ENCODE measurements around the gene HSD17B14.

The HSD17B14 gene

DNA sequence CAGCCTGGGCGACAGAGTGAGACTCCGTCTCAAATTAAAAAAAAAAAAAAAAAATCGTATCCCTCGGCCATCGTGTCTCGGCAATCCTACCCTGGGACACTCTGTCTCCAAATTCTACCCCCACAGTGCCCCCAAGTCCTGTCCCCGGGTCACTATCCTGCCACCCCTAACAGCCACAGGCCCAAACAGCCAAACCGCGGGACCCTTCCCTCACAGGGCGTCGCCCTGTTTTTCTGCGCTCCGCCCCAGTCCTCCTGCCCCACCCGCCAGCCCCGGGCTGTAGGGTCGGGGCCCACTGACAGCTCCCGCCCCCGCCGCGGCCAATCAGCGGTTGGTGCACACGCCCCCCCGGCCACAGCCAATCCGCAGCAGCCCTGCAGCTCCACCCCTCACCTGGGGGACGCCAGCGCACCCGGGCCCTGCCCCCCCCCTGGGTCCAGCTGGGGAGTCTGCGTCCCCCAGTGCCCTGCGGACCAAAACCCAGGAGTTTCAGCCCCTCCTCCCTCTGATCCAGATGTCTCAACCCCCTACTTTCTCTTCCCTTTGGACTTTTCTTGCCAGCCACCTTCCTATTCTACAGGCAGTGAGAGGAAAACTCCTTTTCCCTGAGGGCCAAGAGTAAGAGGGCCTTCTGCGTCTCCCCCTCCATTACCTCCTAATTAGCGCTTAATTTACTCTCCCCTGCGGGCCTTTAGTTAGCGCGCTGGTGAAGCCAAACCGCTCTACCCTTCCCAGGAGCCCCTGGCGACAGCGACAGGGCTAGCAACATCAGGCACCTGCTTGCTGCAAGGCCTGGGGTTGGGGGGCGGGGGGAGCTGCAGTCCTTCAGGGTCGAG is 24.0 kb downstream of the HSD17B14 start:
- no peaks in the 10 kb centered on the region for H3K27me3 ChIP-seq
- peak overlapping the region; percentile 80 to 99 (median 94) for H3K4me2 ChIP-seq
- no peaks in the 10 kb centered on the region for H3K9me3 ChIP-seq (replicated peaks in 1 of 11)
- H3K27ac ChIP-seq, result peak overlapping the region in 10 of 11 experiments; percentile 65 to 82 (median 74); a peak in 20 of 22 replicates
- peak overlapping the region; percentile 66 to 84 (median 82); a peak in 20 of 22 replicates for H3K9ac ChIP-seq
- peaks cover 37 to 83% (median 66%) of the 10 kb centered on the region in 10 experiments for H3K4me1 ChIP-seq
- H3K36me3 ChIP-seq, result peaks cover 0 to 10% (median 0%) of the 10 kb centered on the region in 11 experiments; a peak in 5 of 22 replicates
- peak overlapping the region; percentile 66 to 88 (median 78) for H3K4me3 ChIP-seq
- TF ChIP-seq Cebpa-rat (IDR thresholded peaks at IDR 0.05), result no peak
- peaks cover 0 to 6% (median 0%) of the 10 kb centered on the region in 11 experiments; a peak in 6 of 22 replicates for H4K20me1 ChIP-seq

- H3K27ac ChIP-seq, result peak overlapping the region in 10 of 11 experiments; percentile 65 to 82 (median 74); a peak in 19 of 22 replicates
- peak overlapping the region; percentile 66 to 84 (median 82) for H3K9ac ChIP-seq
- H3K36me3 ChIP-seq, result peaks cover 0 to 10% (median 0%) of the 10 kb centered on the region in 11 experiments; a peak in 7 of 22 replicates
- H3K4me1 ChIP-seq, result peaks cover 37 to 68% (median 55%) of the 10 kb centered on the region in 10 experiments
- peaks cover 0 to 9% (median 0%) of the 10 kb centered on the region in 11 experiments; a peak in 7 of 22 replicates for H4K20me1 ChIP-seq
- H3K4me3 ChIP-seq, result peak overlapping the region; percentile 66 to 88 (median 78)
- no peak for TF ChIP-seq Cebpa-rat (IDR thresholded peaks at IDR 0.05)
- H3K27me3 ChIP-seq, result no peaks in the 10 kb centered on the region
- peak overlapping the region; percentile 80 to 99 (median 94) for H3K4me2 ChIP-seq
- H3K9me3 ChIP-seq (replicated peaks in 1 of 11), result no peaks in the 10 kb centered on the region
Observed at GRCh38 chr19:48810151-48810550, 26.1 kb downstream of the HSD17B14 start.

DNA sequence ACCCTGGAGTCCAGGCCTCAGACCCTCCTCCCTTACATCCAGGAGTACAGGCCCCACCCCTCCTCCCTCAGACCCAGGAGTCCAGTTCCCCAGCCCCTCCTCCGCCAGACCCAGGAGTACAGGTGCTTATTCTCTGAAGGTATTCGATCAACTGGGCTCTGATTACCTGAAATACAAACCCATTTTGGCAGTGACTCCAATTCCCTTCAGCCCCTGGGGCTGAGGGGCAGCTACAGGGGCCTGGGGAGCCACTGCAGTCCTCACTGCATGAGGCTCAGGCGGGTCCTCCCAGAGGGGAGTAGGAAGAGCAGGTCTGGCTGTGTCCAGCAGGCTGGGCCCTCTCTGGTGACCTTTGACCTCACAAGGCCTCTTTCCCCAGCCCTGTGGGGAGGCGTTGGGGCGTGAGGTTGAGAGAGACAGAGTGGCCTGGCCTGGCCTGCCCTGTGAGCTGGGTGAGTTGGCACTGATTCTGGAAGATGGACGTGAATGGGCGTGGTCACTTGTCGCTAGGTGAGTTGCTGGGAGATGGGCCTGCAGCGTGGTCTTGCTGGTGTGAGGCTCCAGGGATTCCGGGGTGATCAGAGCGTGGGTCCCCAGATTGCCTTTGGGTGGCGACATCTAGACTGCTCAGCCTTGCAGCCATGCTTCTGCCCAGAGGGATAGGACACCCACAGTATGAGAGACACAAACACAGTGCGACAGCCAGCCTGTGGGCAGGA is 28.5 kb downstream of the HSD17B14 start:
- no peak overlapping the region for H3K4me3 ChIP-seq
- peaks cover 0 to 8% (median 0%) of the 10 kb centered on the region in 11 experiments; a peak in 6 of 22 replicates for H4K20me1 ChIP-seq
- H3K36me3 ChIP-seq, result peaks cover 0 to 24% (median 5%) of the 10 kb centered on the region in 11 experiments; a peak in 8 of 22 replicates
- no peaks in the 10 kb centered on the region for H3K9me3 ChIP-seq (replicated peaks in 1 of 11)
- no peak overlapping the region for H3K4me2 ChIP-seq
- peak overlapping the region in 3 of 11 experiments; percentile 9 to 29 (median 11); a peak in 2 of 22 replicates for H3K9ac ChIP-seq
- no peak for TF ChIP-seq Cebpa-rat (IDR thresholded peaks at IDR 0.05)
- H3K27ac ChIP-seq, result peak overlapping the region in 1 of 11 experiments; percentile 21; a peak in 1 of 22 replicates
- peaks cover 32 to 51% (median 44%) of the 10 kb centered on the region in 10 experiments for H3K4me1 ChIP-seq
- no peaks in the 10 kb centered on the region for H3K27me3 ChIP-seq

DNA sequence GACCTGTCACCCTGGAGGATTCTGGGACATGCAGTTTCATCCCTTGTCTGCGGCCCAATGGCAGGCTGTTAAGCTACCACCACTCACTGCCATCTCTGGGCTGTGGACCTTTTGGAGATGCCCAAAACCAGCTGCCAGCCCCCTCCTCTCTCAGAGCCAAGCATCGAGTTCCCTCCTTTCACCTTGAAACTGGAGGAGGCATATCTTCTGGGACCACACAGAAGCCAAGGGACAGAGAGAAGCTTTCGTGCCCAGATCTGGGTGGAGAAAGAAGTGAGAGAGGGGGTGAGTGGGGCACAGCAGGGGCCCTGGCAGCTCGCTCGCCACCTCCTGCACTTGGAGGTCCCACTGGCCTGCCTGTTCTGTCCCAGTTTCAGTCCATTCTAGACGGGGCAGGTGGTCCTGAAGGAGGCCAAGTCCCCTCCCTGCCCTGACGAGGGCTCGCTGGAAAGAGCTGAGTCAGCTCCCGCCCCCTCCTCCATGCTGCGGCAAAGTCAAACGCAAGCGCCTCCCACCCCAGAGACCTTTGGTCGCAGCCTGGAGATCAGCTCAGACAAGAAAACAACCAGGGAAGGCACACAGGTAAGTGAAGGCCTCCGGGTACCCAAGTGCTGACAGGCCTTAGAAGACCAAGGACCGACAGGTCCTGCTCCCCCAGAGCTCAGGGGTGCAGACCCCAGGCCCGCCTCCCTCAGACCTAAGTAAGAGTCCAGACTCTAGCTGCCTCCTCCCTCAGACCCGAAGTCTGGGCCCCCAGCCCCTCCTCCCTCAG is 29.3 kb downstream of the HSD17B14 start:
- H3K27me3 ChIP-seq, result no peaks in the 10 kb centered on the region
- peak overlapping the region in 3 of 11 experiments; percentile 3 to 29 (median 9); a peak in 2 of 22 replicates for H3K9ac ChIP-seq

DNA sequence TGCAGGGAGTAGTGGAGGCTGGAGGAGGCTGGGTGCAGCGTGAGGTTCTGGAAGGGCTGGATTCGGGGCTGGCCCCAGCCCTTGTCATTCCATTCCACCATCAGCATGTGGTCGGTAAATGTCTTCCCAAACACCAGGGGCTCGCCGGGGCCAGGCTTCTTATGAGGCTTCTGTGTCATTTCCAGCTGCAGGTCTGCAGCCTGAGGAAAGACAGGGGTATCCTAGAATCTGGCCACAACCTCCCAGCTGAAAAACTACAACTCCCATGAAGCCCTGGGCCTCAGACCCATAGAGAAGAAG is 29.8 kb downstream of the HSD17B14 start:
- peaks cover 19 to 38% (median 32%) of the 10 kb centered on the region in 10 experiments for H3K4me1 ChIP-seq
- no peak overlapping the region; a peak in 1 of 22 replicates for H3K9ac ChIP-seq
- no peak overlapping the region for H3K4me3 ChIP-seq
- no peak for TF ChIP-seq Cebpa-rat (IDR thresholded peaks at IDR 0.05)
- no peak overlapping the region for H3K27ac ChIP-seq
- no peaks in the 10 kb centered on the region for H3K9me3 ChIP-seq (replicated peaks in 1 of 11)
- no peak overlapping the region for H3K4me2 ChIP-seq
- H3K27me3 ChIP-seq, result no peaks in the 10 kb centered on the region
- H3K36me3 ChIP-seq, result peaks cover 0 to 24% (median 5%) of the 10 kb centered on the region in 11 experiments; a peak in 8 of 22 replicates
- peaks cover 0 to 8% (median 0%) of the 10 kb centered on the region in 11 experiments; a peak in 6 of 22 replicates for H4K20me1 ChIP-seq

More for the DNA sequence above, 29.3 kb downstream of the HSD17B14 start:
- H3K36me3 ChIP-seq, result peaks cover 0 to 24% (median 5%) of the 10 kb centered on the region in 11 experiments; a peak in 8 of 22 replicates
- H3K27ac ChIP-seq, result peak overlapping the region in 2 of 11 experiments; percentile 21 to 25; a peak in 2 of 22 replicates
- H4K20me1 ChIP-seq, result peaks cover 0 to 8% (median 0%) of the 10 kb centered on the region in 11 experiments; a peak in 6 of 22 replicates
- no peaks in the 10 kb centered on the region for H3K9me3 ChIP-seq (replicated peaks in 1 of 11)
- H3K4me2 ChIP-seq, result no peak overlapping the region
- TF ChIP-seq Cebpa-rat (IDR thresholded peaks at IDR 0.05), result no peak
- H3K4me1 ChIP-seq, result peaks cover 24 to 43% (median 37%) of the 10 kb centered on the region in 10 experiments
- no peak overlapping the region for H3K4me3 ChIP-seq

DNA sequence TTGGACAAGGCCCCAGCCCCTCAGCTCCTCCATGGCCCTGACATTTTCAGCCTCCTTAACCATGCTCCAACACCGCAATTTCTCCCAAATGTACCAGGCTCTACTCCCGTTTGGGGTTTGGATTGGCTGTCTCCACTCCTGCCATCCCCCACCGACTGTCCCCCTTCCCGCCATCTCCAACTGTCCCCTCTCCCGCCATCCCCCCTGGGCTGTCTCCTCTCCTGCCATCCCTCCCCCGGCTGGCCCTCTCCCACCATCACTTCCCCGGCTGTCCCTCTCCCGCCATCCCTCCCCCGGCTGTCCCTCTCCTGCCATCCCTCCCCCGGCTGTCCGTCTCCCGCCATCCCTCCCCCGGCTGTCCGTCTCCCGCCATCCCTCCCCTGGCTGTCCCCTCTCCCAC is 30.8 kb downstream of the HSD17B14 start:
- H3K4me1 ChIP-seq, result peaks cover 17 to 38% (median 30%) of the 10 kb centered on the region in 10 experiments
- no peak for TF ChIP-seq Cebpa-rat (IDR thresholded peaks at IDR 0.05)
- H3K9ac ChIP-seq, result peak overlapping the region in 4 of 11 experiments; percentile 16 to 38 (median 18); a peak in 1 of 22 replicates
- 0 out of 22 replicates have a peak overlapping the region, but pooled peaks of 2 of the 11 experiments have one; percentile 1 to 18 for H3K27ac ChIP-seq
- peaks cover 0 to 8% (median 0%) of the 10 kb centered on the region in 11 experiments; a peak in 6 of 22 replicates for H4K20me1 ChIP-seq
- H3K4me3 ChIP-seq, result no peak overlapping the region
- peaks cover 0 to 24% (median 5%) of the 10 kb centered on the region in 11 experiments; a peak in 8 of 22 replicates for H3K36me3 ChIP-seq
- no peak overlapping the region for H3K4me2 ChIP-seq
- no peaks in the 10 kb centered on the region for H3K9me3 ChIP-seq (replicated peaks in 1 of 11)
- no peaks in the 10 kb centered on the region for H3K27me3 ChIP-seq

DNA sequence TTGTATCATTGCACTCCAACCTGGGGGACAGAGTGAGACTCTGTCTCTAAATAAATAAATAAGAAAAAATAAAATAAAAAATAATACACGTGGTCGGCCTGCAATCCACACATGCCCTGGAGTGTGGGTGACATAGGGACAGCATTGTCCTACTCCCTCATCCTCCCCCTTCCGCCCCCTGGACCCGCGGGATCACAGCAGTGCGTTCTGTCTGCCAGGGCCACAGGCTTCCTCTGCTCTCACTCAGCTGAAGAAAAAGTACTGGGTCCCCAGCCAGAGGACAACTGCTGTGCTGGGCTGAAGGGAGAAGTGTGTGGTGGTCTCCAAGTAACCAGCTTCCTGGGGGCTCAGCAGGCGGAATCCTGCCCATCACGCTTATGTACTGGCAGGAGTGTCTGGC is 31.8 kb downstream of the HSD17B14 start:
- peaks cover 0 to 24% (median 5%) of the 10 kb centered on the region in 11 experiments; a peak in 8 of 22 replicates for H3K36me3 ChIP-seq
- no peaks in the 10 kb centered on the region for H3K9me3 ChIP-seq (replicated peaks in 1 of 11)
- no peak overlapping the region for H3K4me2 ChIP-seq
- peak overlapping the region in 4 of 11 experiments; percentile 16 to 20 (median 18); a peak in 2 of 22 replicates for H3K9ac ChIP-seq
- 0 out of 22 replicates have a peak overlapping the region, but pooled peaks of 1 of the 11 experiments have one; percentile 18 for H3K27ac ChIP-seq
- TF ChIP-seq Cebpa-rat (IDR thresholded peaks at IDR 0.05), result no peak
- H3K4me3 ChIP-seq, result no peak overlapping the region
- H3K4me1 ChIP-seq, result peaks cover 15 to 38% (median 29%) of the 10 kb centered on the region in 10 experiments
- H3K27me3 ChIP-seq, result no peaks in the 10 kb centered on the region
- peaks cover 0 to 8% (median 0%) of the 10 kb centered on the region in 11 experiments; a peak in 5 of 22 replicates for H4K20me1 ChIP-seq

- no peaks in the 10 kb centered on the region for H3K9me3 ChIP-seq (replicated peaks in 1 of 11)
- no peak overlapping the region for H3K4me3 ChIP-seq
- H3K9ac ChIP-seq, result no peak overlapping the region
- H4K20me1 ChIP-seq, result peaks cover 0 to 8% (median 0%) of the 10 kb centered on the region in 11 experiments; a peak in 4 of 22 replicates
- no peak overlapping the region for H3K27ac ChIP-seq
- H3K36me3 ChIP-seq, result peaks cover 0 to 24% (median 4%) of the 10 kb centered on the region in 11 experiments; a peak in 7 of 22 replicates
- TF ChIP-seq Cebpa-rat (IDR thresholded peaks at IDR 0.05), result no peak
- H3K4me1 ChIP-seq, result peaks cover 17 to 43% (median 33%) of the 10 kb centered on the region in 10 experiments
- no peaks in the 10 kb centered on the region for H3K27me3 ChIP-seq
- H3K4me2 ChIP-seq, result no peak overlapping the region
Observed at GRCh38 chr19:48802623-48803022, 33.7 kb downstream of the HSD17B14 start.
